ENCODE data around the gene DYNC1I2. TPM values are rescaled to one million over a fixed set of nuclear protein-coding genes. Genes with fewer than 3 reads are reported as not detected.
"Not testable (repeated sequence)": the region's sequence is repeated elsewhere in the genome, so short reads cannot be mapped to it uniquely, and the experiment has no call there.

The DYNC1I2 gene
- total and polyA plus RNA-seq, 2 of the 4 experiments (the other 2 are of a cell fraction) = 110 to 114 TPM

GRCh38 chr2:171761176-171761575, 73.9 kb downstream of the DYNC1I2 start:
- POLR2A ChIA-PET (ENCODE audit: unreplicated experiment); H2AK5ac ChIP-seq (ENCODE audit: low read depth, low read length); dilution Hi-C loops (cut with HindIII; ENCODE audit: low sequenced_read_pairs, unreplicated experiment); H3K18ac ChIP-seq (ENCODE audit: low read depth, low read length); H3K4me2 ChIP-seq (ENCODE audit: low read depth, low read length); H3K9me1 ChIP-seq (ENCODE audit: insufficient read depth, low read length); H4K5ac ChIP-seq (ENCODE audit: low read depth, low read length); H3K4me1 ChIP-seq (ENCODE audit: control insufficient read depth, insufficient read depth, low read length); H3K23ac ChIP-seq (ENCODE audit: low read depth, low read length); BruUV-seq (replicated peaks); H3K56ac ChIP-seq (ENCODE audit: extremely low read depth, insufficient read depth, low read length); H2BK5ac ChIP-seq (ENCODE audit: low read depth, low read length, poor library complexity, severe bottlenecking); H2BK20ac ChIP-seq (ENCODE audit: low read depth, low read length); H2BK15ac ChIP-seq (ENCODE audit: low read depth, low read length); H2BK120ac ChIP-seq (ENCODE audit: low read depth, low read length); H4K91ac ChIP-seq (ENCODE audit: insufficient read depth, low read depth, low read length); H4K8ac ChIP-seq (ENCODE audit: low read depth in 2 of 2, low read length in 2 of 2); H3K79me1 ChIP-seq (ENCODE audit: low read depth in 1 of 2, low read length in 2 of 2); H3K27ac ChIP-seq (ENCODE audit: insufficient read depth, low read length); H3K4ac ChIP-seq (ENCODE audit: low read depth, low read length); H3K14ac ChIP-seq (replicated peaks; ENCODE audit: low read depth, low read length); H2AFZ ChIP-seq (replicated peaks; ENCODE audit: low read length, poor library complexity); H3K9ac ChIP-seq (ENCODE audit: low read depth, low read length); H2AK9ac ChIP-seq (replicated peaks; ENCODE audit: low read depth, low read length, poor library complexity); H3K27me3 ChIP-seq (ENCODE audit: control insufficient read depth, insufficient read depth, low read length); intact Hi-C loops (cut with micrococcal nuclease); H3K4me3 ChIP-seq (ENCODE audit: insufficient read depth, low read depth, low read length); H4K20me1 ChIP-seq (ENCODE audit: insufficient read depth, low read length); H3K9me3 ChIP-seq (ENCODE audit: control insufficient read depth, insufficient read depth, low read length); in situ Hi-C loops (cut with MboI; ENCODE audit: low sequenced_read_pairs): not testable (repeated sequence)
- peak; percentile 57 for DNase-seq
- peak; percentile 65 for ATAC-seq (ENCODE audit: low read depth)
- H3K36me3 ChIP-seq (ENCODE audit: control insufficient read depth, insufficient read depth, low read length) = peaks cover 10% of the 10 kb centered on the region
- CTCF ChIA-PET = interaction anchor here (0.7 kb wide), 1 partner anchor 31 kb away, joined by 3 read pairs; no protein-coding TSS in a partner anchor
- no CpG with 5 or more reads among the region's 4 CpGs for WGBS, 2 experiments (ENCODE audit: extremely low coverage in 2 of 2, insufficient read length in 1 of 2)
